ENCODE results near the gene PRKCA.

The PRKCA gene

DNA sequence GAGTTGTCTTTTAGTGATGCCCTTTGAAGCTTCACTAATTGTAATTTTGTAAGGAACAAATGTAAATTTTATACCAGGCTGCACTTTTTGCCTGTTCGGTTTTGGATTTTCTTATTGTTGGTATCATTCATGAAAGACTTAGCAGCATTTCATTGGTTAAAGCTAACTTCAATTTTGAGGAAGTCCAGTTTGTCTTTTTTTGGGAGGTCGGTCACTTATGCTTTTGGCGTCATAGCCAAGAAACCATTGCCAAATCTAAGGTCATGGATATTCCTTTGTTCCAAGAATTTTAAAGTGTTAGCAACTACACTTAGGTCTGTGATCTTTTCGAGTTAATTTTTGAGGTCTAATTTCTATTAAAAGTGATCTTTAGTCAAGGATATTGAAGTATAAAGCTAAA, 77.1 kb downstream of the PRKCA start:
- TF ChIP-seq CTCF (IDR thresholded peaks at IDR 0.05; ENCODE audit: extremely low read depth, missing control alignments), result no peak
- DNase-seq (ENCODE audit: low spot score), result no peak

- DNase-seq (ENCODE audit: low spot score), result no peak
- TF ChIP-seq CTCF (IDR thresholded peaks at IDR 0.05; ENCODE audit: extremely low read depth, missing control alignments), result no peak
Observed at GRCh38 chr17:66379996-66380395, 77.6 kb downstream of the PRKCA start.

GRCh38 chr17:66381701-66382362, 79.4 kb downstream of the PRKCA start:
- DNase-seq (ENCODE audit: low spot score), result no peak
- TF ChIP-seq CTCF (IDR thresholded peaks at IDR 0.05; ENCODE audit: extremely low read depth, missing control alignments), result no peak

DNA sequence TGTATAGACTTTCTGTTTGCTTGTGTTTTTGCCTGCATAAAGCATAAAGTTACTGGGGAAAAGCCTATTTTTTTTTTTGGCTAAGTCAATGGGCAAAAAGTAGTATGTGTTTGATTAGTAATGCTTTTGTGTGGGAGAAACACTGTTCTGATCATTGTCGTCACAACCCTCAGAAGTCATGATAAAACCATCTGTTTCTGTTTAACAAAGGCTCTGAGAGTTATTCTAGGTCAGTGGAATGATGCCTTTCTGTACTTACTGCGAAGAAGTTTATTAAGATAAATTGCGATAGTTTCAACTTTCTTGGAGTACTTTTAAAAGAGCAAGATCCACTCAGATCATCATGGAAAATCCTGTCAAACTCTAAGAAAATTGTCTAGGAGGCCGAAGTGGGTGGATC, 80.9 kb downstream of the PRKCA start:
- TF ChIP-seq CTCF (IDR thresholded peaks at IDR 0.05; ENCODE audit: extremely low read depth, missing control alignments), result no peak
- no peak for DNase-seq (ENCODE audit: low spot score)

DNA sequence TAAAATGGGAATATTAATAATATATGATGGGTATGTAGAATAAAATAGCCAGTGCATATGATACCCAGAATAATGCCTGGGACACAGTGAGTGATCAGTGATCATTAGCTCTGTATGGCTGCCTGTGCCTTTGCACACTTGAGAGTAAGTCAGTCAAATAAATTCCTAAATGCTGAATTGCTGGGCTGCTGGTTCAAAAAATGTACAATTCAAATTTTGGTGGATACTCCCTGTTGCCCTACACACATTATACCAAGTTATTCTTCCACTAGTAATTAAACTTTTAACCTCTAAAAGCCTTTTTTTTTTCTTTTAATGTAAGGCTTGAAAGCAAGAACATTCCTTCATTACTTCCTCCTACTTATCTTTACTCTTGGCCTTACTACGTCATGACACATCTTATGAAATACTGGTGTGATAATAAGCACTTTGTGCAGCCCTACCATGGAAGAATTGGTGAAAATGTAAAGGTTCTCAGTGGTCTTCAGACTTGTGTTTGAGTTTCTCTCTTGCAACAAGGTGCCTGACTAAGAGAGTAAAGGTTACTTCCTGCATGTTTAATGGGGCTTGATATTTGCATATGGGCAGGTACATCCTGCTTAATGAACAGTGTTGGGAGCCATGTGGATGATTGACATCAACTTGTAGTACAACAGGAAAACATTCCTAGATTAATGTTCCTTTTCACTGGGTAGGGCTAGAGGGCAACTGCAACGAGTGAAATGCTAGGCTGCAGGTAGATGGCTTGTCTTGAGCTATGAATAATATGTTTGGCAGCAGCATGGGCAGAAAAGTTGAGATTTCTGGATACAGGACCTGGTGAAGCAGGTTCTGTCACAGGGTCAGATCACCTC, 84.3 kb downstream of the PRKCA start:
- DNase-seq (ENCODE audit: low spot score), result no peak
- TF ChIP-seq CTCF (IDR thresholded peaks at IDR 0.05; ENCODE audit: extremely low read depth, missing control alignments), result no peak

DNA sequence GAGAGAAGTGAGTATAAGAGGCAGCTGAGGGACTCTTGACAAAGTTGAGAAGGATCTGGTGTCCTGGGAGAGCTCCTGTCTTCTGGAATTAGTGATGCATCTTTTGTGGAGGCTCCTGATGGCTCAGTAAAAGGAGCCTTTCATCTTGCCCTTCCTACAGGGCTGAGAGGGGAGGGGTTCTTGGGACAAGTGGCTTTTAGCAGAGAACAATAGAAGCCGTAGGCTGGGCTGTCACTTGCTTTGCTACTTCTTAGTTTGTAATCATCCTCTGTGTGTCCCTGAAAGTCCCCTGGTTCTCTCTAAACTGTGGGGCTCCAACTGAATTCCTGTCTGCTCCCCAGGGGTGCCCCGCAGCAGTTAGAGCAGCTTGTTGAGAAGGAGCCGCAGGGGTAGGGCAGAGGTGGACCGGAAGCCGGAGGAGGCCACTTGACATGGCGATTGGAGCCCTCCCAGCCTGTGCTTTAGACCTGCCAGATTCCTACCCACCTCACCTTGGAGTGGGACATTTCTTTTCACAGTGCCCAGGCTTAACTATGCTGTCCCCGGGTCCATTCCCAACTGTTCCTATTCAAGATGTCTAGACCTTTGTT, 85.1 kb downstream of the PRKCA start:
- TF ChIP-seq CTCF (IDR thresholded peaks at IDR 0.05; ENCODE audit: extremely low read depth, missing control alignments), result no peak
- no peak for DNase-seq (ENCODE audit: low spot score)

All from GM20000 (cell line).